ENCODE results near the gene PELI2. TPM values are rescaled to one million over a fixed set of nuclear protein-coding genes. Genes with fewer than 3 reads are reported as not detected.

The PELI2 gene
- total and polyA plus RNA-seq, 2 donors (not counting 1 experiment from before 2014, with no cell fraction given) = 15.5 to 29.2 TPM

DNA sequence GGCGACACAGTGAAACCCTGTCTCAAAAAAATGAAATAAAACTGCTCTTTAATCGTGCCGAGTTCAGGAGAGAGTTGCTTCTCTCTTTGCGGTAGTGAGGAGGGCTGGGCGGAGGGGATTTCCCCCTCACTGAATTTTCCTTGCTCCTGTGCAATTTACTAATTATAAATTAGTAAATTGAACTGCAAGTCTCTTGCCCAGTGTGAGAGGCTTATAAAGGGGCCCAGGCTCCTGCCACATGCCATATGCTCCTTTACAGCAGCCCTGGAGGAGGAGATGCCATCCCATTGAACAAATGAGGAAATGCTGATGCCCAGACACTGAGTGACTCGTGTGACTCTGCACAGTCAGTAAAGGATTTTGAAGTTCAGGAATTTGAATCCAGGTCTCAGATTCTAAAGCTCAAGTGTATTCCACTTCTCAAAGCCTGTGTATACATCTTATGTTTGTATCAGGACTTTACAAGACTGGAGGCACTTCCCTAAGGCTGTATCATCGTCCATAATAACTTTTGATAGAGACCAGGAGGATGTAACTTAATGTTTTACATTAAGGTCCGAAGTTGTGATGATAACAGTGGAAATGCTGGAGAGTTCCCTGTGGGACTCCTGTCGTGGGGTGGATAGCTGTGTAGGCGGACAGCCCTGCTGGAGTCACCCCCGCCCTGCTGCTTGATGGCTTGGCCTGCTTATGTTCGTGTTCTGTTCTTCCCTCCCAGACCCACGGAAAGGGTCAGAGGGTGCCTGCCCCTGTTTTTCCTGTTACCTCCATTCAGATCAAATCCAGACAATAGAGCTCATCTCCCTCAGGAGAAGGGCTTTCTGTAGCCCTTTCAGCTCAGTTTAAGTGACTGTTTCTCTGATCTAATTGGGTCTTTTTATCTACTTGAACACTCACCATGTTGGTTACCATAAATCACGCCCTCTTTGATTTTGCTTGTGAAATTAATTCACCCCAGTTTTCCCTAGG, 13.9 kb downstream of the PELI2 start:
- H3K79me2 ChIP-seq (ENCODE audit: control insufficient read depth, insufficient read depth, low read length) = peaks cover 11% of the 10 kb centered on the region
- no peaks in the 10 kb centered on the region for H3K36me3 ChIP-seq (ENCODE audit: control insufficient read depth, insufficient read depth, low read length)
- no peaks in the 10 kb centered on the region for H4K20me1 ChIP-seq (ENCODE audit: control insufficient read depth, extremely low read depth, insufficient read depth, low read length)
- peaks cover 2% of the 10 kb centered on the region for H3K4me1 ChIP-seq (ENCODE audit: control insufficient read depth, extremely low read depth, insufficient read depth, low read length)
- H3K9me3 ChIP-seq (ENCODE audit: control insufficient read depth, insufficient read depth, low read depth, low read length) = no peaks in the 10 kb centered on the region
- H3K27me3 ChIP-seq (ENCODE audit: control insufficient read depth, insufficient read depth, low read length) = no peaks in the 10 kb centered on the region
- no peak overlapping the region for H3K4me3 ChIP-seq (replicated peaks in 1 of 4; ENCODE audit: control extremely low read depth in 1 of 4, insufficient read depth in 1 of 4, low read depth in 3 of 4, low read length in 4 of 4)
- no peak overlapping the region for H3K4me2 ChIP-seq (ENCODE audit: extremely low read depth, insufficient read depth, low read length)
- no peak overlapping the region for H2AFZ ChIP-seq (ENCODE audit: low read length)
- H3K9ac ChIP-seq (ENCODE audit: insufficient read depth, low read length) = no peak overlapping the region
- TF ChIP-seq, protein P1, sequence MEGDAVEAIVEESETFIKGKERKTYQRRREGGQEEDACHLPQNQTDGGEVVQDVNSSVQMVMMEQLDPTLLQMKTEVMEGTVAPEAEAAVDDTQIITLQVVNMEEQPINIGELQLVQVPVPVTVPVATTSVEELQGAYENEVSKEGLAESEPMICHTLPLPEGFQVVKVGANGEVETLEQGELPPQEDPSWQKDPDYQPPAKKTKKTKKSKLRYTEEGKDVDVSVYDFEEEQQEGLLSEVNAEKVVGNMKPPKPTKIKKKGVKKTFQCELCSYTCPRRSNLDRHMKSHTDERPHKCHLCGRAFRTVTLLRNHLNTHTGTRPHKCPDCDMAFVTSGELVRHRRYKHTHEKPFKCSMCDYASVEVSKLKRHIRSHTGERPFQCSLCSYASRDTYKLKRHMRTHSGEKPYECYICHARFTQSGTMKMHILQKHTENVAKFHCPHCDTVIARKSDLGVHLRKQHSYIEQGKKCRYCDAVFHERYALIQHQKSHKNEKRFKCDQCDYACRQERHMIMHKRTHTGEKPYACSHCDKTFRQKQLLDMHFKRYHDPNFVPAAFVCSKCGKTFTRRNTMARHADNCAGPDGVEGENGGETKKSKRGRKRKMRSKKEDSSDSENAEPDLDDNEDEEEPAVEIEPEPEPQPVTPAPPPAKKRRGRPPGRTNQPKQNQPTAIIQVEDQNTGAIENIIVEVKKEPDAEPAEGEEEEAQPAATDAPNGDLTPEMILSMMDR (conservative IDR thresholded peaks at IDR 0.05 in 1 of 2, IDR thresholded peaks at IDR 0.05 in 1 of 2; ENCODE audit: low read depth in 1 of 2, low read length in 2 of 2) = no peak
- no peak for TF ChIP-seq EZH2 (IDR thresholded peaks at IDR 0.05; ENCODE audit: low read length, missing control alignments)
- DNase-seq (ENCODE audit: low read depth in 2 of 2) = no peak
- H3K27ac ChIP-seq (ENCODE audit: insufficient read depth, low read length) = no peak overlapping the region

GRCh38 chr14:56133547-56133946, 15.3 kb downstream of the PELI2 start:
- Histone ChIP-seq H3K9me3 (ENCODE audit: control insufficient read depth, insufficient read depth, low read depth, low read length) (no peaks in the 10 kb centered on the region), H3K79me2 (ENCODE audit: control insufficient read depth, insufficient read depth, low read length) (peaks cover 9% of the 10 kb centered on the region), H3K4me3 (replicated peaks in 1 of 4; ENCODE audit: control extremely low read depth in 1 of 4, insufficient read depth in 1 of 4, low read depth in 3 of 4, low read length in 4 of 4) (no peak overlapping the region), H3K9ac (ENCODE audit: insufficient read depth, low read length) (no peak overlapping the region), H3K36me3 (ENCODE audit: control insufficient read depth, insufficient read depth, low read length) (no peaks in the 10 kb centered on the region), H3K4me2 (ENCODE audit: extremely low read depth, insufficient read depth, low read length) (no peak overlapping the region), H3K4me1 (ENCODE audit: control insufficient read depth, extremely low read depth, insufficient read depth, low read length) (peaks cover 2% of the 10 kb centered on the region), H3K27ac (ENCODE audit: insufficient read depth, low read length) (no peak overlapping the region), H3K27me3 (ENCODE audit: control insufficient read depth, insufficient read depth, low read length) (no peaks in the 10 kb centered on the region), H4K20me1 (ENCODE audit: control insufficient read depth, extremely low read depth, insufficient read depth, low read length) (no peaks in the 10 kb centered on the region), H2AFZ (ENCODE audit: low read length) (no peak overlapping the region)
- no peak for DNase-seq (ENCODE audit: low read depth in 2 of 2)
- TF ChIP-seq, protein P1 (conservative IDR thresholded peaks at IDR 0.05 in 1 of 2, IDR thresholded peaks at IDR 0.05 in 1 of 2; ENCODE audit: low read depth in 1 of 2, low read length in 2 of 2) = no peak
- no peak for TF ChIP-seq EZH2 (IDR thresholded peaks at IDR 0.05; ENCODE audit: low read length, missing control alignments)

DNA sequence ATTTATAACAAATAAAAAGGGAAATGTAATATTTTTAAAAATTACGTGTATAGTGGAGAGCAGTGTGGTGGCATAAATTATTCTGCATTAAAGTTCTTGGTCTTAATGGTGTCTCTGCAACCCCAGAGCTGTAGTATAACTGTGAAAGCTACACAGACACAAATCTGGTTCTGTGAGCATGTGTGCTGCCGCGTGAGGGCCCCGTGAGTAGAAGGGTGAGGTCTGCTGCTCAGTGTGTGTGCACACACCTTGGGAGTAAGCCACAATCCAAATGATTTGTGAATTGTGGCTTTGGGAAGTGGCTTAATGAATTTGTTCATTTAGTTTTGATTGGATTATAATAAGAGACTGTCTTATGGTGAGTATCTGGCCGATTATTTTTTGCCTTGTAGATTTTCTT, 16.8 kb downstream of the PELI2 start:
- H3K36me3 ChIP-seq (ENCODE audit: control insufficient read depth, insufficient read depth, low read length) = no peaks in the 10 kb centered on the region
- H2AFZ ChIP-seq (ENCODE audit: low read length) = no peak overlapping the region
- H3K9ac ChIP-seq (ENCODE audit: insufficient read depth, low read length) = no peak overlapping the region
- H3K4me1 ChIP-seq (ENCODE audit: control insufficient read depth, extremely low read depth, insufficient read depth, low read length) = peaks cover 2% of the 10 kb centered on the region
- H3K27me3 ChIP-seq (ENCODE audit: control insufficient read depth, insufficient read depth, low read length) = no peaks in the 10 kb centered on the region
- no peak for DNase-seq (ENCODE audit: low read depth in 2 of 2)
- H3K4me2 ChIP-seq (ENCODE audit: extremely low read depth, insufficient read depth, low read length) = no peak overlapping the region
- no peaks in the 10 kb centered on the region for H3K9me3 ChIP-seq (ENCODE audit: control insufficient read depth, insufficient read depth, low read depth, low read length)
- H3K27ac ChIP-seq (ENCODE audit: insufficient read depth, low read length) = no peak overlapping the region
- TF ChIP-seq, protein P1 (conservative IDR thresholded peaks at IDR 0.05 in 1 of 2, IDR thresholded peaks at IDR 0.05 in 1 of 2; ENCODE audit: low read depth in 1 of 2, low read length in 2 of 2) = no peak
- TF ChIP-seq EZH2 (IDR thresholded peaks at IDR 0.05; ENCODE audit: low read length, missing control alignments) = no peak
- H4K20me1 ChIP-seq (ENCODE audit: control insufficient read depth, extremely low read depth, insufficient read depth, low read length) = no peaks in the 10 kb centered on the region
- H3K79me2 ChIP-seq (ENCODE audit: control insufficient read depth, insufficient read depth, low read length) = peaks cover 4% of the 10 kb centered on the region
- H3K4me3 ChIP-seq (replicated peaks in 1 of 4; ENCODE audit: control extremely low read depth in 1 of 4, insufficient read depth in 1 of 4, low read depth in 3 of 4, low read length in 4 of 4) = no peak overlapping the region
